Smooth muscle cell (in vitro differentiated cells): ENCODE data around the gene SHB. TPM values are rescaled to one million over a fixed set of nuclear protein-coding genes. Genes with fewer than 3 reads are reported as not detected.
A peak's percentile ranks its signal among the peaks of the same experiment; 100 is the strongest.

ENCODE experiments used
- DNase-seq: peaks from one replicate; lab custom pipeline; 2025; ENCODE audit not compliant: unreplicated experiment; lab: John Stamatoyannopoulos, UW
- H2AFZ ChIP-seq: fragments of 200-600 bp; sonication (generic); 2 replicates; pipeline ENCODE4 v1.6.0; 2016; ENCODE audit warnings: antibody characterized with exemption, low read depth, mild to moderate bottlenecking
- H3F3A ChIP-seq: fragments of 200-600 bp; sonication (generic); 2 replicates; pipeline ENCODE4 v1.6.0; 2017; ENCODE audit warnings: antibody characterized with exemption, low read depth
- H3K27ac ChIP-seq: fragments of 200-600 bp; sonication (generic); 2 replicates; pipeline ENCODE4 v1.5.1; 2016; ENCODE audit warnings: low read depth, mild to moderate bottlenecking
- H3K27me3 ChIP-seq: fragments of 200-600 bp; sonication (generic); 2 replicates; pipeline ENCODE4 v1.6.1; 2016; ENCODE audit warnings: low read depth, mild to moderate bottlenecking
- H3K36me3 ChIP-seq: fragments of 200-600 bp; sonication (generic); 2 replicates; pipeline ENCODE4 v1.5.1; 2016; ENCODE audit warnings: low read depth
- H3K4me1 ChIP-seq: fragments of 200-600 bp; sonication (generic); 2 replicates; pipeline ENCODE4 v1.5.1; 2016; ENCODE audit warnings: low read depth
- H3K4me2 ChIP-seq: fragments of 200-600 bp; sonication (generic); 2 replicates; pipeline ENCODE4 v1.6.0; 2016; ENCODE audit warnings: mild to moderate bottlenecking
- H3K4me3 ChIP-seq: fragments of 200-600 bp; sonication (generic); 2 replicates; pipeline ENCODE4 v1.5.1; 2016; ENCODE audit warnings: mild to moderate bottlenecking
- H3K79me2 ChIP-seq: fragments of 200-600 bp; sonication (generic); 2 replicates; pipeline ENCODE4 v1.6.0; 2016; ENCODE audit warnings: low read depth, mild to moderate bottlenecking
- H3K9ac ChIP-seq: fragments of 200-600 bp; sonication (generic); 2 replicates; pipeline ENCODE4 v1.6.0; 2016; ENCODE audit warnings: low read depth
- H3K9me3 ChIP-seq: fragments of 200-600 bp; sonication (generic); replicated peaks from 2 replicates; pipeline ENCODE4 v1.5.1; 2016; ENCODE audit warnings: low read depth
- H4K20me1 ChIP-seq: fragments of 200-600 bp; sonication (generic); 2 replicates; pipeline ENCODE4 v1.6.0; 2016; ENCODE audit warnings: low read depth
- CTCF ChIP-seq: fragments of 200-600 bp; sonication (generic); IDR thresholded peaks from 2 replicates; pipeline ENCODE4 v1.5.1; 2017; ENCODE audit warnings: borderline replicate concordance, mild to moderate bottlenecking, antibody characterized with exemption; ENCODE audit not compliant: insufficient read depth, poor library complexity, severe bottlenecking
- WGBS: methylation state at CpG from one replicate; pipeline ENCODE4 v1.1.7; 2016; ENCODE audit warnings: low lambda C conversion rate; 5-methylcytosine and 5-hydroxymethylcytosine counted together
- polyA plus RNA-seq: library from polyadenylated mRNA; unstranded; fragments of >200 nt; fragmentation: Nextera tagmentation; extraction: Ambion mirVana; gene quantifications from 2 replicates; pipeline ENCODE4 v1.2.1, GENCODE V29; 2016
- total RNA-seq: library from RNA; depleted of rRNA; stranded (reverse); fragments of >200 nt; gene quantifications from 2 replicates; pipeline ENCODE4 v1.2.3, GENCODE V29; 2014

SHB gene
- total and polyA plus RNA-seq, 2 experiments from 2014 or later = 16.4 to 32.4 TPM

- H3K27me3 ChIP-seq = no peaks in the 10 kb centered on the region
- peak overlapping the region; percentile 96 for H3K27ac ChIP-seq
- H3K4me1 ChIP-seq = peaks cover 27% of the 10 kb centered on the region
- H2AFZ ChIP-seq = no peak overlapping the region
- H4K20me1 ChIP-seq = peaks cover 77% of the 10 kb centered on the region
- TF ChIP-seq CTCF = no peak
- no peak for DNase-seq
- H3F3A ChIP-seq = peaks cover 17% of the 10 kb centered on the region
- H3K4me2 ChIP-seq = peak overlapping the region; percentile 66
- no peaks in the 10 kb centered on the region for H3K9me3 ChIP-seq
- H3K79me2 ChIP-seq = peaks cover 66% of the 10 kb centered on the region
- H3K36me3 ChIP-seq = no peaks in the 10 kb centered on the region
- 48% methylated on average over 12 of the region's 12 CpGs for WGBS
- H3K4me3 ChIP-seq = no peak overlapping the region
- no peak overlapping the region for H3K9ac ChIP-seq
These were observed 32.5 kb downstream of the SHB start for GRCh38 chr9:38036359-38037084.

- peaks cover 78% of the 10 kb centered on the region for H4K20me1 ChIP-seq
- no peak overlapping the region for H2AFZ ChIP-seq
- WGBS = 61% methylated on average over 8 of the region's 8 CpGs
- no peaks in the 10 kb centered on the region for H3K9me3 ChIP-seq
- H3K4me1 ChIP-seq = peaks cover 27% of the 10 kb centered on the region
- no peak for DNase-seq
- H3K79me2 ChIP-seq = peaks cover 72% of the 10 kb centered on the region
- no peaks in the 10 kb centered on the region for H3K27me3 ChIP-seq
- H3K9ac ChIP-seq = no peak overlapping the region
- no peaks in the 10 kb centered on the region for H3K36me3 ChIP-seq
- H3K4me3 ChIP-seq = no peak overlapping the region
- H3F3A ChIP-seq = peaks cover 17% of the 10 kb centered on the region
- TF ChIP-seq CTCF = no peak
- H3K4me2 ChIP-seq = peak overlapping the region; percentile 66
- H3K27ac ChIP-seq = peak overlapping the region; percentile 96
These were observed 33.2 kb downstream of the SHB start for GRCh38 chr9:38035873-38036272.

GRCh38 chr9:38033941-38034340 is 35.1 kb downstream of the SHB start:
- Histone ChIP-seq H3K9ac (no peak overlapping the region), H3K4me3 (no peak overlapping the region), H3K27me3 (no peaks in the 10 kb centered on the region), H2AFZ (no peak overlapping the region), H3K79me2 (peaks cover 92% of the 10 kb centered on the region), H3K4me2 (no peak overlapping the region), H3K27ac (no peak overlapping the region), H3K4me1 (peaks cover 17% of the 10 kb centered on the region), H4K20me1 (peaks cover 83% of the 10 kb centered on the region), H3K9me3 (no peaks in the 10 kb centered on the region), H3F3A (peaks cover 8% of the 10 kb centered on the region), H3K36me3 (no peaks in the 10 kb centered on the region)
- WGBS = 82% methylated on average over 8 of the region's 8 CpGs
- no peak for TF ChIP-seq CTCF
- DNase-seq = no peak
